GM23338 (cell line): ENCODE data around the gene MAPK11. TPM values are rescaled to one million over a fixed set of nuclear protein-coding genes. Genes with fewer than 3 reads are reported as not detected.

ENCODE experiments used
- ETS1 ChIP-seq: IDR thresholded peaks from 2 replicates; pipeline ENCODE4 v1.6.1; 2016; ENCODE audit warnings: antibody characterized with exemption
- POLR2AphosphoS5 ChIP-seq: IDR thresholded peaks from 2 replicates; pipeline ENCODE4 v1.6.1; 2016; ENCODE audit warnings: antibody characterized with exemption, low read depth
- REST ChIP-seq: IDR thresholded peaks from one replicate; pipeline ENCODE4 v1.6.1; 2018; ENCODE audit warnings: antibody characterized with exemption; ENCODE audit not compliant: unreplicated experiment
- ZNF114 ChIP-seq: fragments of 250-450 bp; sonication (Bioruptor Pico); IDR thresholded peaks from 2 replicates; pipeline ENCODE4 v1.5.0; 2020; ENCODE audit warnings: mild to moderate bottlenecking, moderate library complexity
- ZNF462 ChIP-seq: fragments of 250-450 bp; sonication (Bioruptor Pico); IDR thresholded peaks from 2 replicates; pipeline ENCODE4 v1.5.0; 2020; ENCODE audit warnings: mild to moderate bottlenecking, moderate library complexity
- polyA plus RNA-seq: library from polyadenylated mRNA; unstranded; fragments of >200 nt; fragmentation: Nextera tagmentation; extraction: Ambion mirVana; gene quantifications from 2 replicates; pipeline ENCODE4 v1.2.1, GENCODE V29; 2016
- total RNA-seq: library from RNA; depleted of rRNA; stranded (reverse); fragments of >200 nt; shearing (Covaris generic); gene quantifications from 2 replicates; pipeline ENCODE4 v1.2.3, GENCODE V29; 2014

MAPK11 gene
- total and polyA plus RNA-seq, 2 experiments from 2014 or later: 0.34 to 1.9 TPM

GRCh38 chr22:50216684-50217520, 53.3 kb downstream of the MAPK11 start (continued):
- TF ChIP-seq ZNF462 (CRISPR knock-in tag) (no peak), REST (no peak), ZNF114 (CRISPR knock-in tag) (no peak), ETS1 (no peak), POLR2AphosphoS5 (no peak)
